ENCODE data around the gene MOB3C. TPM values are rescaled to one million over a fixed set of nuclear protein-coding genes. Genes with fewer than 3 reads are reported as not detected.

The MOB3C gene
- total RNA-seq, 1 experiment from 2014 or later = 13.2 TPM

DNA sequence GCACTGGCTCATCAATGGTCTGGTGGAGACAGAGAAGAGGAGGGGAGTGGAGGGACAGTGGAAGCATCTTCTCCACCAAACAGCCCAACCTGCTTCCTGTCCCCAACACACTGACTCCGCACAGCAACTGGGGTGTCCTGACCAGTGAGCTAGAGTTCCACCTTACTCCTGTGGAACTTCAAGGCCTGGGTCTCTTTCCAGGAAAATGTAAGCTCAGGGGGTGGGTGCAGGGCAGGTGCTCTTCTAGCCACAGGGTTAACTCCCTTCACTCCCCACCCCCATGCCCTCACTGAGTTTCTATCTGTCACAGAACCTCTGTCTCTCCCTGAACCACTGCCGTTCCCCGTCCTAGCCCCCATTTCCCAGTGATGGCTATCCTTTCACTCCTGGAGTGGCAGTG, 876 bp downstream of the MOB3C start:
- CTCF ChIA-PET = no interaction called here
- no peaks in the 10 kb centered on the region for H3K27me3 ChIP-seq (ENCODE audit: low read length)
- no peaks in the 10 kb centered on the region for H4K20me1 ChIP-seq (ENCODE audit: low read length)
- no TSS peak for BruUV-seq (replicated peaks)
- H3K4me1 ChIP-seq (ENCODE audit: insufficient read depth, low read length) = peaks cover 56% of the 10 kb centered on the region
- H3F3A ChIP-seq (ENCODE audit: low read length, unreplicated experiment) = no peaks in the 10 kb centered on the region
- H3K9me3 ChIP-seq (ENCODE audit: low read length) = no peaks in the 10 kb centered on the region
- H3K4me2 ChIP-seq (ENCODE audit: low read length) = peak overlapping the region; percentile 87
- TF ChIP-seq, protein P1, sequence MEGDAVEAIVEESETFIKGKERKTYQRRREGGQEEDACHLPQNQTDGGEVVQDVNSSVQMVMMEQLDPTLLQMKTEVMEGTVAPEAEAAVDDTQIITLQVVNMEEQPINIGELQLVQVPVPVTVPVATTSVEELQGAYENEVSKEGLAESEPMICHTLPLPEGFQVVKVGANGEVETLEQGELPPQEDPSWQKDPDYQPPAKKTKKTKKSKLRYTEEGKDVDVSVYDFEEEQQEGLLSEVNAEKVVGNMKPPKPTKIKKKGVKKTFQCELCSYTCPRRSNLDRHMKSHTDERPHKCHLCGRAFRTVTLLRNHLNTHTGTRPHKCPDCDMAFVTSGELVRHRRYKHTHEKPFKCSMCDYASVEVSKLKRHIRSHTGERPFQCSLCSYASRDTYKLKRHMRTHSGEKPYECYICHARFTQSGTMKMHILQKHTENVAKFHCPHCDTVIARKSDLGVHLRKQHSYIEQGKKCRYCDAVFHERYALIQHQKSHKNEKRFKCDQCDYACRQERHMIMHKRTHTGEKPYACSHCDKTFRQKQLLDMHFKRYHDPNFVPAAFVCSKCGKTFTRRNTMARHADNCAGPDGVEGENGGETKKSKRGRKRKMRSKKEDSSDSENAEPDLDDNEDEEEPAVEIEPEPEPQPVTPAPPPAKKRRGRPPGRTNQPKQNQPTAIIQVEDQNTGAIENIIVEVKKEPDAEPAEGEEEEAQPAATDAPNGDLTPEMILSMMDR (conservative IDR thresholded peaks at IDR 0.05; ENCODE audit: low read depth, low read length) = no peak
- TF ChIP-seq EZH2phosphoT487 (IDR thresholded peaks at IDR 0.05; ENCODE audit: borderline replicate concordance, low read length) (no peak), EZH2 (IDR thresholded peaks at IDR 0.05; ENCODE audit: low read length, unreplicated experiment) (no peak)
- no peaks in the 10 kb centered on the region for H3K9me2 ChIP-seq (replicated peaks; ENCODE audit: low read length)
- no peak overlapping the region for H3K27ac ChIP-seq (ENCODE audit: low read length)
- H3K36me3 ChIP-seq (ENCODE audit: low read depth, low read length) = 0 out of 2 replicates have a peak, but pooled peaks cover 2% of the 10 kb centered on the region
- POLR2A ChIA-PET (ENCODE audit: unreplicated experiment) = interaction anchor here (0.6 kb wide), 1 partner anchor 52 kb away, joined by 3 read pairs; no protein-coding TSS in a partner anchor
- H3K79me2 ChIP-seq (ENCODE audit: low read length) = peaks cover 30% of the 10 kb centered on the region
- H2AFZ ChIP-seq (ENCODE audit: low read length) = no peak overlapping the region
- peak overlapping the region; percentile 91 for H3K4me3 ChIP-seq (ENCODE audit: low read length)
- peak overlapping the region; percentile 80 for H3K9ac ChIP-seq (ENCODE audit: low read length)
- DNase-seq (no peak), ATAC-seq (no peak)
- intact Hi-C loops (cut with micrococcal nuclease) = no loop called here

DNA sequence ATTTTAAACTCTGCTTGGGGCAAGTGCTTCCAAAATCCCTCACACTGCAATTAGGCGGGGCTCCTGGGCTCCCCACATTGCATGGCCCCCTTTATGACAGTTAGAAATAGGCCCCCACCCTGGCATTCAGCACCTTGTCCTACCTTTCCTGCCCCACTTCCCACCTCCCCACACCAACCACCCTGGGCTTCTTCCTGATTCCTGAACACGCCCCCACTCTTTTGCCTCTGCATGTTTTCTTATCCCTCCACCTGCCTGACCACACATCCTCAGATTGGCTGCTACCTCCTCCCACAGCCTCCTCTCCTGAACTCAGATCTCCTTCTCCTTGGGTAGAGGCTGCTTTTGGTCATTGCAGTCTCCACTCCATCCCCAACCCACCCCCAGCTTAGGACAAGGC, 1.5 kb downstream of the MOB3C start:
- peaks cover 58% of the 10 kb centered on the region for H3K4me1 ChIP-seq (ENCODE audit: insufficient read depth, low read length)
- H3K4me3 ChIP-seq (ENCODE audit: low read length) = peak overlapping the region; percentile 91; the same call in 1 of the 2 replicates
- H3K27ac ChIP-seq (ENCODE audit: low read length) = no peak overlapping the region
- DNase-seq (no peak), ATAC-seq (no peak)
- peak overlapping the region; percentile 87 for H3K4me2 ChIP-seq (ENCODE audit: low read length)
- no peaks in the 10 kb centered on the region for H3F3A ChIP-seq (ENCODE audit: low read length, unreplicated experiment)
- no peaks in the 10 kb centered on the region for H4K20me1 ChIP-seq (ENCODE audit: low read length)
- no TSS peak for BruUV-seq (replicated peaks)
- no peaks in the 10 kb centered on the region for H3K27me3 ChIP-seq (ENCODE audit: low read length)
- peaks cover 33% of the 10 kb centered on the region for H3K79me2 ChIP-seq (ENCODE audit: low read length)
- intact Hi-C loops (cut with micrococcal nuclease) = no loop called here
- H3K9me2 ChIP-seq (replicated peaks; ENCODE audit: low read length) = no peaks in the 10 kb centered on the region
- H3K9me3 ChIP-seq (ENCODE audit: low read length) = no peaks in the 10 kb centered on the region
- no peak overlapping the region for H2AFZ ChIP-seq (ENCODE audit: low read length)
- 0 out of 2 replicates have a peak, but pooled peaks cover 2% of the 10 kb centered on the region for H3K36me3 ChIP-seq (ENCODE audit: low read depth, low read length)
- TF ChIP-seq, protein P1 (conservative IDR thresholded peaks at IDR 0.05; ENCODE audit: low read depth, low read length) = no peak
- TF ChIP-seq EZH2 (IDR thresholded peaks at IDR 0.05; ENCODE audit: low read length, unreplicated experiment) (no peak), EZH2phosphoT487 (IDR thresholded peaks at IDR 0.05; ENCODE audit: borderline replicate concordance, low read length) (no peak)
- H3K9ac ChIP-seq (ENCODE audit: low read length) = no peak overlapping the region
- CTCF ChIA-PET = no interaction called here
- POLR2A ChIA-PET (ENCODE audit: unreplicated experiment) = interaction anchor here (0.6 kb wide), 1 partner anchor 53 kb away, joined by 3 read pairs; no protein-coding TSS in a partner anchor

DNA sequence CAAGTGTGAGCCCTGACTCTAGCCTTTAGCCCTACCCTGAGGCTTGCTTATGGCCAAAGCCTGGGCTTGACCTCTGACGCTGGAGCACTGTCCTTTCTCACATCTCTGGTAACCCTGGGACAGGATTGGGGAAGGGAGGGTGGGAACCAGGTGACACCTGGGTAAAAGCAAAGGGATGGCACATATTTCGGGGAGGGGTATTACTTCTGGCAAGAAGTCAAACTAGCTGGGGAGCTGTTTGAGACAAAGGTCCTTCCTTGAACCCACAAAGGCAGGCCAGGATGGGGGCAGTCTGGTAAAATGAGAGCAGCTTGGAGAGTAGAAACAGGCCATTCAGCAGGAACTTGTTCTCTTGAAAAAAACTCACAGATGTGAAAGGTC, 2.0 kb downstream of the MOB3C start:
- Histone ChIP-seq H3K9me3 (ENCODE audit: low read length) (no peaks in the 10 kb centered on the region), H3K27ac (ENCODE audit: low read length) (no peak overlapping the region), H2AFZ (ENCODE audit: low read length) (no peak overlapping the region), H3K79me2 (ENCODE audit: low read length) (peaks cover 33% of the 10 kb centered on the region), H3K9me2 (replicated peaks; ENCODE audit: low read length) (no peaks in the 10 kb centered on the region), H3K4me2 (ENCODE audit: low read length) (0 out of 2 replicates have a peak overlapping the region, but pooled peaks have one; percentile 87), H3K9ac (ENCODE audit: low read length) (no peak overlapping the region), H4K20me1 (ENCODE audit: low read length) (no peaks in the 10 kb centered on the region), H3F3A (ENCODE audit: low read length, unreplicated experiment) (no peaks in the 10 kb centered on the region), H3K27me3 (ENCODE audit: low read length) (no peaks in the 10 kb centered on the region), H3K4me1 (ENCODE audit: insufficient read depth, low read length) (peaks cover 58% of the 10 kb centered on the region), H3K4me3 (ENCODE audit: low read length) (no peak overlapping the region), H3K36me3 (ENCODE audit: low read depth, low read length) (peaks cover 7% of the 10 kb centered on the region; the same call in 1 of the 2 replicates)
- CTCF ChIA-PET = no interaction called here
- intact Hi-C loops (cut with micrococcal nuclease) = no loop called here
- DNase-seq (no peak), ATAC-seq (no peak)
- TF ChIP-seq EZH2phosphoT487 (IDR thresholded peaks at IDR 0.05; ENCODE audit: borderline replicate concordance, low read length) (no peak), EZH2 (IDR thresholded peaks at IDR 0.05; ENCODE audit: low read length, unreplicated experiment) (no peak)
- TF ChIP-seq, protein P1 (conservative IDR thresholded peaks at IDR 0.05; ENCODE audit: low read depth, low read length) = no peak
- POLR2A ChIA-PET (ENCODE audit: unreplicated experiment) = no interaction called here
- no TSS peak for BruUV-seq (replicated peaks)
